Testis (tissue), 2 donors: ENCODE results near the gene SEC22C.

Experiments
- CTCF ChIP-seq, 3 experiments: fragments of 450-650 bp in 2 of 3; fragments of 200-600 bp in 1 of 3; sonication (generic) in 1 of 3; IDR thresholded peaks; one replicate each; pipeline ENCODE4 v1.5.1; 2016 to 2019; ENCODE audit warnings: antibody characterized with exemption in 3 of 3, mild to moderate bottlenecking in 2 of 3, moderate library complexity in 1 of 3
- POLR2A ChIP-seq: fragments of 450-650 bp; IDR thresholded peaks from one replicate; pipeline ENCODE4 v1.6.1; 2017; ENCODE audit warnings: antibody characterized with exemption, mild to moderate bottlenecking, moderate library complexity

- TF ChIP-seq CTCF (IDR thresholded peaks at IDR 0.05) (no peak), POLR2A (no peak)
Observed at GRCh38 chr3:42503957-42504333, 77.8 kb downstream of the SEC22C start.
